Stimulated activated CD8-positive, alpha-beta memory T cell treated with anti-CD3 and anti-CD28 coated beads, Interleukin-12 subunit alpha, Interleukin-12 subunit beta, amount 100 ng/mL, for 1 hour (primary cell): ENCODE data around the gene ELOVL5.

Experiments
- DNase-seq: peaks from one replicate; pipeline ENCODE4 v3.0.0-alpha.2; 2020; ENCODE audit warnings: low read depth

The ELOVL5 gene

GRCh38 chr6:53273370-53273769 lies 75.4 kb downstream of the ELOVL5 start:
- no peak for DNase-seq

- DNase-seq: no peak
Observed at GRCh38 chr6:53269827-53270226, 78.9 kb downstream of the ELOVL5 start.

GRCh38 chr6:53268858-53269608 lies 79.7 kb downstream of the ELOVL5 start:
- DNase-seq: no peak

- no peak for DNase-seq
Observed at GRCh38 chr6:53266553-53267090, 82.1 kb downstream of the ELOVL5 start.

- DNase-seq: no peak
Observed at GRCh38 chr6:53264915-53265607, 83.7 kb downstream of the ELOVL5 start.

GRCh38 chr6:53264337-53264736 lies 84.4 kb downstream of the ELOVL5 start:
- DNase-seq: no peak

GRCh38 chr6:53263917-53264316 lies 84.8 kb downstream of the ELOVL5 start:
- no peak for DNase-seq

- DNase-seq: no peak
Observed at GRCh38 chr6:53259860-53260580, 88.7 kb downstream of the ELOVL5 start.

- no peak for DNase-seq
Observed at GRCh38 chr6:53258774-53259155, 90.0 kb downstream of the ELOVL5 start.

- DNase-seq: no peak
Observed at GRCh38 chr6:53258076-53258773, 90.5 kb downstream of the ELOVL5 start.

- no peak for DNase-seq
Observed at GRCh38 chr6:53257533-53257932, 91.2 kb downstream of the ELOVL5 start.

- DNase-seq: no peak
Observed at GRCh38 chr6:53257001-53257400, 91.7 kb downstream of the ELOVL5 start.

- no peak for DNase-seq
Observed at GRCh38 chr6:53252177-53252692, 96.5 kb downstream of the ELOVL5 start.

- no peak for DNase-seq
Observed at GRCh38 chr6:53251033-53251672, 97.6 kb downstream of the ELOVL5 start.

GRCh38 chr6:53250176-53251032 lies 98.3 kb downstream of the ELOVL5 start:
- no peak for DNase-seq

GRCh38 chr6:53246924-53247323 lies 101.8 kb downstream of the ELOVL5 start:
- no peak for DNase-seq

GRCh38 chr6:53244958-53245357 lies 103.8 kb downstream of the ELOVL5 start:
- no peak for DNase-seq

- no peak for DNase-seq
Observed at GRCh38 chr6:53244399-53244931, 104.3 kb downstream of the ELOVL5 start.

- no peak for DNase-seq
Observed at GRCh38 chr6:53241938-53242337, 106.8 kb downstream of the ELOVL5 start.

GRCh38 chr6:53240761-53241160 lies 108.0 kb downstream of the ELOVL5 start:
- DNase-seq: no peak
